Activated T-cell treated with anti-CD3 and anti-CD28 coated beads for 4 hours (primary cell): ENCODE measurements around the gene GATAD2A.
"Not testable (repeated sequence)": the region's sequence is repeated elsewhere in the genome, so short reads cannot be mapped to it uniquely, and the experiment has no call there.

Experiments
- DNase-seq: peaks from one replicate; pipeline ENCODE4 v3.0.0-alpha.2; 2020

Gene GATAD2A

GRCh38 chr19:19388568-19389555, 16.6 kb upstream of the GATAD2A start:
- DNase-seq, result no peak

DNA sequence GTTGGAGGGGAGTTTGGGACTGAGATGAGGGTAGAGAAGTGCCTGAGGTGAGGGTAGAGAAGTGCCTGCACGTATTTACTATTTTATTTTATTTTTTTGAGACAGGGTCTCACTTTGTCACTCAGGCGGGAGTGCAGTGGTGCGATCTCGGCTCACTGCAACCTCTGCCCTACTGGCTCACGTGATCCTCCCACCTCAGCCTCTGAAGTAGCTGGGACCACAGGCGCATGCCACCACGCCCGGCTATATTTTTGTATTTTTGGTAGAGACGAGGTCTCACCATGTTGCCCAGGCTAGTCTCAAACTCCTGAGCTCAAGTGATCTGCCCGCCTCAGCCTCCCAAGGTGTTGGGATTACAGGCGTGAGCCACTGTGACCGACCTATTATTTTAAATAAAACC, 15.8 kb upstream of the GATAD2A start:
- DNase-seq, result not testable (repeated sequence)

GRCh38 chr19:19394333-19394732, 11.1 kb upstream of the GATAD2A start:
- DNase-seq, result not testable (repeated sequence)

- DNase-seq, result no peak
These were observed 5.6 kb upstream of the GATAD2A start for GRCh38 chr19:19399733-19400433.

GRCh38 chr19:19402656-19403372, 2.7 kb upstream of the GATAD2A start:
- DNase-seq, result no peak

GRCh38 chr19:19403373-19403901, 2.0 kb upstream of the GATAD2A start:
- no peak for DNase-seq

- no peak for DNase-seq
These were observed 749 bp downstream of the GATAD2A start for GRCh38 chr19:19405971-19406877.

DNA sequence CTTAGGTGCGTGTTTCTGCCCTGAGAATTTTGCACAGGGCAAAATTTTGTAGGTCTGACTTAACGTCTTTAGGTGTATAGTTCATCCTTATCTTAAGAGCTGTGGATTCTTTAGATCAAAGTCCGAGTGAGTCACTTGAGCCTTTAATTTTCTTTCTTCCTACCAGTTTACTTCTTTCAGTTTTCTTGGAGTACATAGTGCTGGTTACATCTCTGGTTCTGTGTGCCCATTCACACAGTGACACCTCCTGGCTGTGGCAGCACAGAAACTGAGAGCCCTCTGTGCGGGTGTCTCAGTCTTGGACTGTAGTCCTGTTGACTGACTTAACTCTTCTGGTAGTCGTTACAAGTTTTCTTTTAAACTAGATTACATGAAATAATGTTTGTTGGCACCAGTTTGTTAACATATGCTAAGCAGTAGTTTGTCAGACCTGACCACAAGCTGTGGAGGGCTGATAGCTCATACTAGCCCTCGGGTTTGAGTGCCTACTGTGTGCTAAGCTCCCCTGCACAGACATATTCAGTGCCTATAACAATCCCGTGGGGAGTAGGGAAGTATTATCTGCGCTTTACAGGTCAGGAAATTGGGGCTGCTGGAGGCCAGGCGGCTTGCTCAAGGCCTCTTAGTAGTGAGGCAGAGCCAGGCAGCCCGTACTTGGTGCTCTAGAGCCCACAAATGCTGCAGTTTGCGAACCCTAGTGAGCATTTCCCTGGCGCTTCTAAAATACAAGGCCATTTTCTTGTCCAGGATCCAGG, 1.6 kb downstream of the GATAD2A start:
- DNase-seq, result peak; percentile 36

GRCh38 chr19:19407633-19407930, 2.1 kb downstream of the GATAD2A start:
- DNase-seq, result no peak

GRCh38 chr19:19409205-19409604, 3.7 kb downstream of the GATAD2A start:
- DNase-seq, result no peak

DNA sequence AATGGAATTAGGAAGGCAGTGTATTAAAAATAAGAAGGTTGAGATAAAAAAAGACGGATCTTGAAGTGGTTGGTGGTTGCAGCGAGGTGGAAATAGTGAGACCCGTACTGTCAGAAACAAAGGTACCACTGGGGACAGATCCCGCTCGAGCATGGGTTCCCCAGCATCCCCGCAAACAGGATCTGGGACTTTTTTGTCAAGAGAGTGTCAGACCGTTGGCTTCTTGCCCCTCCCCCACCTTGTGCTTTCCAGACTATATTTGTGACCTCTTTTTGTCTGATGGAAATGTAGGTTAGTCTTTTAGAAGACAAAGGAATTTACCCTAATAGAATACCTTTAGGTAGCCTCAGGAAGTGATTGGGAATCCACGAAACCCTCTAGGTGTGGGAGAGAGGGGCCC, 4.2 kb downstream of the GATAD2A start:
- DNase-seq, result no peak

DNA sequence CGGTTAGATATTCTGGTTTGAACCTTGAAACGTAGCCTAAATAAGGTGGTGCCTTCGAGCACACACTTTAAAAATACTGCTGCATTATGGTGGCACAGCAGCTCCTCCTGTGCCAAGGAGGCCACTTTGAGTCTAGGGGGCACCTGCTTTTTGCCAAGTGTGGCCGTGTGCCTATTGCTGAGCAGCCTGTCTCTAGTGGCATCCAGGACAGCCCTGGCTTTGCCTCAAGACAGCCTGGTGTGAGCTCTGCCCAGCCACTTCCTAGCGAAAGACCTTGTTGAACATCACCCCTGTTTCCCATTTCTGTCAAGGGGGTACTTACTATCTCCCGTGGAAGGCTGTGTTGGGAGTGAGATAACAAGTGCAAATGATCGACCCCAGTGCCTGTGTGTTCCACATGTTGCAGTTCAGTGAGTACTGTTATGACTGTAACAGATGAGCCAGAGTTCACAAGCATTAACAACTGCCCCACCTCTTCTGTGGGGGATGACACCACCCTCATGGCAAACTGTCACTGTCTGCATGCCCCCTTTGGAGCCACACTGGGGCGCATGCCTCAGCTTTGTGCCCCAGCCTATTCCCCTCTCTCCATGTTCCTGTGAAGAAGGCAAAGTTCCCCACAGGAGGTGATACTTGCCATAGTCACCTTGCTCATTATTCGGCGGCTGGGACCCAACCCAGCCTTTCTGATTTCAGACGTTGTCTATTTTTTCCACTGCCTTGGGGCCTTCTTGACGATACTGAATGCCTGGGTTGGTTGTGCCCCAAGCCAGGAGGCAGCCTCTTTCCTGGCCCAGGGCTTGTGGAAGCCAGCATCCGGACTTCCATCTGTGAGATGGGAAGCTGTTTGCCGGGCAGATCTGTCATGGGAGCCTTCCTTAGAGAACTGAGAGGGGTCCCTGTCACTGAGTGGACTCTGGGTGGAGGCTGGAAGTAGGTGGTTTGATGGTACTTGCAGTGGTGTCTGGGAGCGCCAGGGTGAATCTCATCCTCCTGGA, 5.4 kb downstream of the GATAD2A start:
- DNase-seq, result no peak

- no peak for DNase-seq
These were observed 10.8 kb downstream of the GATAD2A start for GRCh38 chr19:19416280-19416679.

- DNase-seq, result no peak
These were observed 11.6 kb downstream of the GATAD2A start for GRCh38 chr19:19417046-19417445.

- DNase-seq, result no peak
These were observed 12.3 kb downstream of the GATAD2A start for GRCh38 chr19:19417628-19418245.

GRCh38 chr19:19418555-19419260, 13.2 kb downstream of the GATAD2A start:
- DNase-seq, result no peak

DNA sequence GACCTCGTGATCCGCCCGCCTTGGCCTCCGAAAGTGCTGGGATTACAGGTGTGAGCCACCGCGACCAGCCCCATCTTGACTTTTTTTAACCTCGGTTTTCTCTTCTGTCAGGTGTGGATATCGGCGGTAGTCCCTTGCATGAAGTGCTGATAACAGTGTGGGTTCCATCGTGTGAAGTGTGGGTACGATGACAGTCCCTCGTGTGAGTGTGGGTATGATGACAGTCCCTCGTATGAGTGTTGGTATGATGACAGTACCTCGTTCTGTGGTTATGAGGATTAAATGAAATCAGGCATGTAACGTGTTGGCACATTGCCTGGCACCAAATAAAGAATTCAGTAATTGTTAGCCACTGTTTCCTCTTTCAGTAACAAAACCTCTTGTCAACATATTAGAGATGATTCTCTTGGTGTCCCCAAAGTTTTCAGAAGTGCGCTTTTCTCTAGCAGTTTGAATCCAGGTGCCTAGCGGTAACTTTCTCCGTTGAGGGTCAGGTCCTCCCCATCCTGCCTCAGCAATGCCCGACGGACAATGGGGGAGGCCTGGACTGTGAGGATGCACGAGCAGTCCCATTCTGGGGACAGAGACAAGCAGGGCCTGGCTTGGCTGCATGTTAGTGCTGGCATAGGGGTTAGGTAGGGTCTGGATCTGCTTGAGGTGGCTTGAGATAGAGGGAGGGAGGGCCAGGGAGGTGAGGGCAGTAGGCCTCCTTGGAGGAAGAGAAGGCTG, 15.3 kb downstream of the GATAD2A start:
- no peak for DNase-seq

GRCh38 chr19:19421299-19421696, 15.8 kb downstream of the GATAD2A start:
- no peak for DNase-seq
